NCI-H1436 (cell line): ENCODE results near the gene DHX15.
"Not testable (repeated sequence)": the region's sequence is repeated elsewhere in the genome, so short reads cannot be mapped to it uniquely, and the experiment has no call there.

Source experiments
- DNase-seq: peaks from one replicate; lab custom pipeline; 2025; lab: John Stamatoyannopoulos, UW

Gene DHX15

DNA sequence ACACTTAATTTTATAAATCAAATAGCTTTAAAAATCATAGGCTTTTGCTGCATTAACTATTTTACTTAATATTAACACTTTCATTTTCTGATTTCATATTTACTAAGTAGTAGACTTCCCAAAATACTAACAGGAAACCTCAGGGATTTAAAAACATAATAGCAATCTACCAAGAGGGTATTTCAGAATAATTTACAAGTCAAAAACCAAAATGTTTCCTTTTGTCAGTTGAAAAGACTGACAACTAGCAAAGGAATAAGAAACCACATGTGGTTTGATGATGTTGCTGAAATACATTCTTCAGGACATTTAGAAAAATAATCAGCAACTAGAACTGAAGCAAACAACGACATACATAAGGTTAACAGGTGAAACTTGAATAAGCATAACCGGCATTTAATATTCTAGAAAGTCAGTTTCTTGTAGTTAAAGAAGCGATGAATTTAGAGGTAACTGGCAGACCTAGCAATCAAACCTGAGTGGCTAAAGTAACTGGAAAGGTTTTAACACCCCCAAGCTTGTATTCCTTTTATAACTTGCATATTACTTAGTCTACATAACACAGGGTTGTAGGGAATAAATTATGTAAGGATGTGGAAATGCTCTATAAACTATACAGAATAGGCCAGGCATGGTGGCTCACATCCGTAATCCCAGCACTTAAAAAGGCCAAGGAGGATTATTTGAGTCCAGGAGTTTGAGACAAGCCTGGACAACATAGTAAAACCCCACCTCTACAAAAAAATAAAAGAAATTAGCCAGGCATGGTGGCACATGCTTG, 40.0 kb downstream of the DHX15 start:
- DNase-seq: no peak

DNA sequence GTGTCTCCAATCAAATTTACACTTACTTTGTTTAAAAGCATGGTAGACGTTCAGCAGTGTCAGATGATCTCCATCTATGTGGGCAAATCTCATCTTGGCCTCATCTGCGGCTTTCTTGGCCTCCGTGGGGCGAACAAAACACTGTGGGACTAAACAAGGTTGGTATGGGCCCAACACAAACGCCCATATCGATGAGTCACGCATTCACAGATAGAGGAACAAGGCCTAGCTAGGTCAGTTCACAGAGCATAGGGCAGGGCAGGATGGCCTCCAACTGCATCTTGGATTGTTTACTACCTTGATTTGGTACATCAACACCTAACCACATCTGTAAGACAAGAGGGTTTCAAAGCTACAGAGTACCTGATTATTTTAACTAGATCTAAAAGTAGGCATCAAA, 47.3 kb downstream of the DHX15 start:
- no peak for DNase-seq

DNA sequence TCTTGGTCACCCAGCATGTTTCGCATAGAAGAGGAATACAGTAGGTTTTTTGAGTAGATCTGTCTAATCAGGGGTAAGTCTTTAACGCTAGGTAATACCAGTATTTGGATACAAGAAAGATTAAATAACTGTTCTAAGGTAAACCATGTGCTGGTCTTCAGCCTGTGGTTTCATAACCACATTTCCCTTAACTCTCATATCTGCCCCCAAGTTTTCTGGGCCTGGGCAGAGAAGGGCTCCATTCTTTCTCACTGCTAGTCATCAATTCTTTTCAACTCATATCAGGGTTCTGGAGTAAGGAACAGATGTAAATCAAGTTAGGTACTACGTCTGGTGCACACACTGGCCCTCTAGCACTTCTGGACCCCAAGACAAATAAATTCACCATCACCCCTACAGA, 49.0 kb downstream of the DHX15 start:
- no peak for DNase-seq

DNA sequence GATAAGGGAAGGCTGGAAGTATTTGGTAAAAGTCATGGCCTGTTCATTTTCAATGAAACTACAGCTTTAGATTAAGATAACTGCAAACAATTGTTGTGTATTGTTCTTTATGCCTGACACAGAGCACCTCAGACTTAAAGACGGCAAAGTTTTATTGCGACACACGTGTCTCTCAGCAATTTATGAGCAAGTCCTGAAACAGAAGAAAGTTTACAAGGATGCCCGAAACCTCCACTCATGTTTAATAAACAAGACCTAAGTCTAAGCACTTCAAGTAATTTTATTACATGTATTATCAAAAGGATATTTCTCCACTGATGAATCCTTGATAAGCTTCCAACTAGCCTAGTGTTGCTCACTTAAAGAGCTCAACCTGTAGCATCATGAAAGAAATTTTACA, 51.0 kb downstream of the DHX15 start:
- no peak for DNase-seq

DNA sequence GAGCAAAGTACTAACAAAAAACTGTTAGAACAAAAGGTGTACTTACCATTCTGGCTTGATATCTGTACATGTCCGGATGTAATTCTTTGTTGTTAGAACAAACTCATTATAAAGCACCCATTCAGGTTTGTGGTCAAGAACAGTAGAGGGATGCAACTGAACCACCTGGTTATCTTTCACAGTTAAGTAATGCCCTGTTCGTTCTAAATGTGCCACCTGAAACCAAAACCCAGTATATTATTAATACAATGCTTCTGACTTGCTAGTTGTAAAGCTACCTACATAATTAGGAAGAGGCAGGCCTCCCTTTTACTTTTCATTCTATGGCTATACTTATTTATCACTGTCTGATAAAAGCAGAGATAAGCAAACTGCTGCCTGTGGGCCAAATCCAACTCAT, 54.8 kb downstream of the DHX15 start:
- no peak for DNase-seq

DNA sequence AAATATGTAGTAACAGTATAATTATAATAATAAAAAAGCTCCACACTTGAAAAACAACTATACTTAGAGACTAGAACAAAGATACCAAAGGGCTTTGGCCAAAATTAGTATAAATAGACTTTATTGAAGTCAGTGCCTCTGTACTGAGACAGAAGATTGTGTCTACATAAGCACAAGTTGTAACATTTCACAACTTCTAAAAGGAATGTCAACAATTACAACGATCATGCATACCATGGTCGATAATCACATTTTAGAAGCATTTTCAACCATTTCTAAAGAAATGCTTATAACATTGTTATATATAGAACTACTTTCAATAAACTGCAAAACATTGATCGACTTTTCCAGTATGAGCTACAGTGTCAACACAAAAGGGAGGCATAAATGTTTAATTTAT, 57.0 kb downstream of the DHX15 start:
- no peak for DNase-seq

DNA sequence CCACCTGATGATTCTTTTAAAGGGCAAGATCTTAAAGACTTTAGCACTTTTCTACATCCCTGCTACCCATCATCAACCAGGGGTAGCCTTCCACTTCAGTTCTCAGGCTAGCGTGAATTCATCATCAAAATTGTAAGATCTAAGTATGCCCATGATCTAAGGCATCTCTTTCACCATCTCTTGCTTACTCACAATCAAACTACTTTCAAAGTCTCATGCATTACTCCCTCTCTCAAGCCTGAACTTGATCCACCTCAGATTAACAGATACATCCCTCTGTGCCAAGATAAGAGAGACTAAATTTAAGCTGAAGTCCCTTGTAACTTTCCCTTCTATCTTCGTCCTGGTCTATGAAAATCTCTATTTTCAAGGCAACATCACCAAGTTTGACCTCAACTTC, 62.8 kb downstream of the DHX15 start:
- no peak for DNase-seq

DNA sequence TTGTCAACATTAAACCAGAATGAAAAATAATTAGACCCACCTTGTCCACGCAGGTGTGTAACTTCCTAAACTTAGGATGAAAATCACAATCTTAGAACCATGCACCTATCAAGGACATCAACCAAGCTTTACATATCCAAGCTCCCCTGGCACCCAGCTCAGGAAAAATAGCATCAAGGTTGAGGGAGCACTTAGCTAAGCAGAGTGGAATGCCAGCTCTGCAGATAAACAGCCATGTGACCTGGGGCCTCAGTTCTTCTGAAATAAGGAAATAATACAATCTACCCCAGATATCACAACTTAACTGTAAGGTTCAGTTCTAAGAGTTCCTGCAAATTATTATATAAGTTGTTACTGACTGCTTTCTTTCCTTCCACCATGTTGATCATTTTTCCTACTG, 64.7 kb downstream of the DHX15 start:
- DNase-seq: no peak

DNA sequence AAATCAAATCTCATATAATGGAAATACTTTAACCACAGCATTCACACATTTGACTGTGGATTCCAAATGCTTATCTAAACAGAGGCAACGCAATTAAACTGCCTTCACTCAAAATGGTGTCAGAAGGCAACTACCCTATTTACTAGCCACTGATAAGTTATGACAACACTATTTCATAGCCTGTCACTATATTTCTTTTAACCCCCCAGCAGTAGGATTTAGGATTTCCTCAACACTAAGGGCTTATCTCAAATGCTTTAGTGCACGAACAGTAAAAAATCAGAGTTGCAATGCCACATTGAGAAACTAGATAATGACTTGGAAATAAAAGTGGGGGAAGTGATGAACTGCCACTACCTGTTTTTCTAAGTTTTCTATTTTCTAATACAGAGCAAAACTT, 66.7 kb downstream of the DHX15 start:
- DNase-seq: no peak

DNA sequence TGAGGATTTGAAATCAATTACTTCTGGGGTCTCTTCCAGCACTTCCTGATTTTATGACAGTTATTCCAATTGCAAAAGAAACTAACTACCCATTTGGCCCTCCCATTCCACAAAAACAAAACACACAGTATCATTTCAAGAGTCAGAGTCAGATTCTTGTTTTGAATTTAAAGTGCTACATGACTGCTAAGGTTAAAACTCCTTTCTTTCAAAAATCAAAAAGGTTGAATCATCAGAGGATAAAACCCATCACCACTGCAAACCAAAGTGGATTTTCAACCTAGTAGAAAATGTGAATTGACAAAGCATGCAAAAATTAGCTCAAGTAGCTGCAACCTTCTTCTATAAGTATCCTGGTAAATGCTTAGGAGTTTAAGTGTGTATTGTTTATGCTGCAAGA, 67.4 kb downstream of the DHX15 start:
- no peak for DNase-seq

DNA sequence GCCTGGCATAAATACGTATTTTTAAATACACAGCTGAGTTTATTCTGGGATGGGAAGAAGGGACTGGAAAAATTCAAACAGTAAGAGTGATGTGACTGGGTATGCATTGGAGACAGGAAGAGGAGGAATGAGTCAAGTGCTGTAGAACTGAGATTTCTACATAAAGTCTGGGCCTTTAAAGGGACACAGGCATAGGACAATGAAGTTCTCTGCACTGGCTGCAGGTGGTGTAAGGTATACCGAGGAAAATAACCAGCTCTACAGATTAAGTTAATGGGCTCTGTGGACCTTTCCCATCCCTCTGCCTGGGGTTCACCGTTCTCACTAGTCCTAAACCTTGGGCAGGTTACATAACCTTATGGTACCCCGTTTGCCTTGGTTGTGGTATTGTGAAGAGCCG, 68.7 kb downstream of the DHX15 start:
- DNase-seq: no peak

DNA sequence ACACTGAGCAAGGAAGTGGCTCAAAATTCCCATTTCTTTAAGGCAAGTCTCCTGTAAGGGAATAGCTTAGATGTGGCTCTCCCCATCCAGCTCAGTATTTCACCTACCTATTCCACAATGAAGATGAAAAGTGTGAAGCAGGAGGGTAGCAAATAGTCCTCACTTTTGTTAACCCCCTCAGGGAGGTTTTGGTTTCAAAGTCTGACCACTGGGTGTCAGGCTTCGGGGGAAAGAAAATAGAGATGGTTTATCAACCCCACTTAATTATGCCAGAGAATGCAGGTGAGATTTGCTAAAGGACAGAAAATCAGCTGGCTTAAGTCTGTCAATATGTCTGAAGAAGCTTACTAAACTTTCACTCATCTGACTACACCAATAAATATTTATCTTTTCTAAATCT, 69.5 kb downstream of the DHX15 start:
- no peak for DNase-seq

DNA sequence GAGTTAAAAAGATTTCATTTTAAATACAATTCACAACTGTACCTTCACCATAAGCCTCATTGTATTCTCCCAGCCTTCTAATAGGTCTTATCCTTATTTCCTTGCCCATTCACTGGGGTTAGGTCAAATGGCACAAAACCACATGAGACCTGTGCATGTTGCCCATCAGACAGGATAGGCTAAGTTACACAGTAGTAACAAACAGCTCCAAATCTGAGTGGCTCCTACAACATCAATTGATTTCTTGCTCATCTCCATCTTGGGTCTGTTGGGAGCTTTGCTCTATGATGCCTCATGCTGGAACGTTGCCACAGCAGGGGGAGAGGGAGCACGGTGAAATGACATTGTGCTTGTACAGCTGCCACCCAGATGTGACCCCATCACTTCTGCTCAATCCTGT, 70.6 kb downstream of the DHX15 start:
- no peak for DNase-seq

DNA sequence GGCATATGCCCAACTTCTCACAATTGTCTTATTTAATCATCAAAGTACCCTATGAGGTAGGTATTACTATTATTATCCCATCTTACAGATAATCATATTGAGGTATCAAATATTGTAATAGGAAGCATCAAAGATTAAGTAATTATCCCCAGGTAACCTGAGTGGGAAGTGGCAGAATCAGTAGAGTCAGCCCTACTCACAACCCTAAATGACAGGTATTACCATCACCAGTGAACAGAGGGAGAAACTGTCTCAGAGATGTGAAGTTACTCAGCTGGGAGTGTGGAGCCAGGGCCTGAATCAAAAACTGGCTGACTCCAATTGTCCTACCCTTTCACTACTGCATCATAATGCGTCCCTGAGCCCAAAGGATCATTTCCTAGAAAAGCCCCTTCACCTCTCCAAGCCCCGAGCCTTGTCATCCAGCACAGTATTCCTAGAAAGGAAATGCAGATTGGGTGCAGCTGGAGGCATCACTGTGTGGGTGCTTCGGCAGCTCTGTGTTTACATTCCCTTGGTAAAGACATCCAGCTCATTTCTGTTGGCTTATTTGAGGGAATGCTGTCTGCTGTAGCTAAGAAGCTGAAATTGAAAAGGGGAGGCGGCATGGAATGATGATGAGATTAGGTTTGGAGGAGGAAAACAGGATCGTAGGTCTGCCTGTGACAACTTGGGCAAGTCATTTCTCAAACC, 72.8 kb downstream of the DHX15 start:
- no peak for DNase-seq

DNA sequence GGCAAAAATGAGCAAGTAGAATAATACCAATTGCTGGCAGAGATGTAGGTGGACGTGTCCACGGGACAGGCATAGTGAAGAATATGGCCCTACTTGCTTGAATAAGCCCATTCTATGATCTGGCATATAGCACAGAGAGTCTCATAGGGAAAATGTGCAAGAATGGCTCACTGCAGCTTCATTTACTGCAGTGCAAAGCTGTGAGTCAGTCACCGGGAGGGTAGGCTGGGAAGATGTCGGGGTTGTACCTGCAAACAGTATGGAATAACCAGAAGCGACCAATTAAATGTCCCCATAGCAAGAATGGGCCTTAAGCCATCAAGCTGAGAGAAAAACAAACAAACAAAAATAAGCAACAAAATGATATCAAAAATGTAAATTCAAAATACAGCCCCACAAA, 74.3 kb downstream of the DHX15 start:
- DNase-seq: no peak

DNA sequence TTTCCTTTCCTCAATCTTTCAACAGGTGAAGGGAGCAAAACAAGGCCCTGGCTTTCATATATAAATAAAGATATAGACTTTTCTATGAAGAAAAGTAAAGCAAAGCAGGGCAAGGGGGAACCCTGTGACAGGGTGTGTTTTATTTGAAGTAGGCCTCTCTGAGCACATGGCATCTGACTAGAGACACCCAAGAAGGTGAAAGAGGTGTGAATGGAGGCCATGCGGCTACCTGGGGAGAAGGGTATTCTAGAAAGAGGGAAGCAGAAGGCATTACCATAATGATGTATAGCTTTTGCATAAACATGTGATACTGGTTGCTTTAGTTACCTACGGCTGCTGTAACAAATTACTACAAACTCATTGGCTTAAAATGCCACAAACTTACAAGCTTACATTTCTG, 75.8 kb downstream of the DHX15 start:
- no peak for DNase-seq

DNA sequence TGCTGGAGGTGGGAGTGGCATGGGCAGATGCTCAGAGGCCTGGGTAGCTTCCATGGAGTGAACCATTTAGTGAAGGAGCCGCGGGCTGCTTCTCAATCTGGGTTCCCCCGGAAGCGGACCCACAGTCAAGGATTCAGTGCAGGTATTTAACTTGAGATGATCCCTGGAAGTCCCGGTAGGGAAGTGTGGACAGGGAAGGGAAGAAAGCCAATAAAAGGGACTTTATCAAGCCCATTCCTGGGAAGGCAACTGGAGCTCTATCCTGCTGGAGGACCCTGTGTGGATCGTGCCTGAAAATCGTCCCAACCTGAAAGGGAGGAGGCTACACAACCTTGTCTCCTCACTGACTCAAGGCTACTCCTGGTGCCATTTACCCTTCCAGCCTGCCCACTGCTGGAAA, 76.9 kb downstream of the DHX15 start:
- no peak for DNase-seq

DNA sequence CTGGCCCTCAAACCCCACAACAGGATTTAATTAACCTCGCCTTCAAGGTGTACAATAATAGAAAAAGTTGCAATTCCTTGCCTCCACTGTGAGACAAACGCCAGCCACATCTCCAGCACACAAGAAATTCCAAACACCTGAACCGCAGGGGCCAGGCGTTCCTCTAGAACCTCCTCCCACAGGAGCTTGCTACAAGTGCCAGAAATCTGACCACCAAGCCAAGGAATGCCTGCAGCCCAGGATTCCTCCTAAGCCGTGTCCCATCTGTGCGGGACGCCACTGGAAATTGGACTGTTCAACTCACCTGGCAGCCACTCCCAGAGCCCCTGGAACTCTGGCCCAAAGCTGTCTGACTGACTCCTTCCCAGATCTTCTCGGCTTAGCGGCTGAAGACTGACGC, 81.3 kb downstream of the DHX15 start:
- not testable (repeated sequence) for DNase-seq

DNA sequence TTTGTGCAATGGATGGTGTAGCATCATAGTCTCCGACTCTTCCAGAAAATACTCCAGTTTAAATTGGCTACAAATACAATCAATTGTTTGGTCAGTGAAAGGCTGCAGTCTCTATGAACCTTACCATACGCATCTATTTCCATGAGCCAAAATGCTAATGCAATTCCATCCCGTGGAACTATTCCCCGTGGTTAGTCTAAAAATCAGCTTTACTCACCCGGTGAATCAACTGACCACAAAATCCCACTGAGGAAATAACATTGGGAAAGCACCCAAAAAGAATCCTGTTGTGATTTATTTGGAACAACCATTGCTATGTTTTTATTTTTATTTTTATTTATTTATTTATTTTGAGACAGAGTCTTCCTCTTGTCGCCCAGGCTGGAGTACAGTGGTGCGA, 87.1 kb downstream of the DHX15 start:
- no peak for DNase-seq

DNA sequence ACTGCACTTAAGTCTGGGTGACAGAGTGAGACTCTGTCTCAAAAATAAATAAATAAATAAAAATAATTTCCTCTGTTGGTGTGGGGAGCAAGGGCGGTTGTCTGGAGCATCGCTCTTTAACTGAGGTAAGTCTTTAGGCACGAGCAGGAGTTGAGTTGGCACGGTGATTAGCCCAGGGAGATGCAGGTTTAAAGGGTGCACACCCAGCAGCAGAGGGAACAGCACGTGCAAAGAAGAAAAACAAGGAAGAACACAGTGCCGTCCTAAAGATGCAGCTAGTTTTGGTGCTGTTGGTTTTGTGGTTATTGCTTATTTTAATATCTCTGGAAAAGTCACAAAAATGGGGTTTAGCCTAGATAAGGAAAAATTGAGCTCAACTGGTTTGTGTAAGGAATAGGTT, 87.8 kb downstream of the DHX15 start:
- DNase-seq: no peak

DNA sequence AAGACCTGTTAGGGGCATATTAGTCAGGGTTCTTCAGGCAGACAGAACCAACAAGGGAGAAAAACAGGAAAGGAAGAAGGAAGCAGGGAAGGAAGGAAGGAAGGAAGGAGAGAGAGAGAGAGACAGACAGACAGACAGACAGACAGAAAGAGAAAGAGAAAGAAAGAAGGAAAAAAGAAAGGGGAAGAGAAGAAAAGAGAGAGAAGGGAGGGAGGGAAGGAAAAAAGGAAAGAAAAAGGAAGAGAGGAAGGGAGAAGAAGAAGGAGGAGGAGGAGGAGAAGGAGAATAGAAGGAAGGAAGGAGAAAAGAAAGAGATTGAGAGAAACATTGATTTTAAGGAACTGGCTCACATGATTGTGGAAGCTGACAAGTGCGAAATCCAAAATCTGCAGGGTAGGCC, 89.0 kb downstream of the DHX15 start:
- DNase-seq: no peak

DNA sequence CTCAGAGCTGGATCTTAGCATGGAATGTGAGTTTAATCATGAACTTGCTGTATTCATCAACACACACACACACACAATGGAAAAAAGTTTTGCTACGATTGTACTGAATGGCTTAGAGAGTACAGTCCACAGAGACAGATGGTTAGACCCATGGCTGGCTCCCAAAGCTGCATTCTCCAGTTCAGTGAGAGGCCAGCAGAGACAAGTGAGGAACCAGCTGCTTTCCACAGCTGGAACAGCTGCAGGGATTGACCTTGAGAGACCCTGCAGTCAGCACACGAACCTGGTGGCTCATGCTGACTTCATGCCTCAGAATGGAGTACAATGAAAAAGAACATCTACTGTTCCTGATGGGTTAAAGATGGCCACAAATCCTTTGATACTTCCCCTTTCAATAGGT, 94.5 kb downstream of the DHX15 start:
- no peak for DNase-seq

DNA sequence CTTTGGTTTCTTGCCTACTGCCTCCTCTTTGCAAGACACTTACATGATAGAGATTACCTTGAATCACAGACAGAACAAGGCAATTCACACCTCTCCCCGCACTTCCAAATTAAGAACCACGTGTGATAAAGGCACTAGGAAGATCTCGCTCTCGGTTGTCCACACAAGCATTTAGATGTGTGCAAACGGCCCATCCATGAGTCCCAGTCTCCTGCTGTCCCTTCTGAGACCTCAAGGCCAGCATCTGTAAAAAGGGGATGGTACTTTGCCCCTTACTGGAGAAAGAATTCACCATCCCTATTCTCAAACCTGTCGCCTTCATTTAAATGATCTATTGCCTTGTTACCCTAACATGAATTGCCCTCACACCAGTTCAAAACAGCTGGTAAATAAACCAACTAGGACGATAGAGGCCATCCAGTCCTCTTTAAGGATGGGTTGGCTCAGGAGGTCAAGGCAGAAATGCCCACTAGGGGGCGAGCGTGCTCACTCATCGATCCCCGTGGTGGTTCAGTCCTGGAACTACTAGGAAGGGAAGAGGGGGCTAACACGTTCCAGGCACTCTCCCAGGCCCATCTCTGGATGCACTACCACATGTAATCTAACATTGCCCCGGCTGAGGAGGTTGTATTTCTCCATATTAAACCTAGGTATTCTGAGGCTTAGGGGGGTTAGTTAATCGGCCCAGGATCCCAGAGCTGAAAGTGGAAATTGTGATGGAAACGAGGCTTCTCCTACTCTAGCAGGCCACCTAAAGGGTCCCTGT, 95.8 kb downstream of the DHX15 start:
- peak; percentile 44 for DNase-seq
